Measurements from ENCODE around the gene S100B.

GRCh38 chr21:46570631-46571030 lies 34.3 kb downstream of the S100B start:
- TF ChIP-seq, protein P1, sequence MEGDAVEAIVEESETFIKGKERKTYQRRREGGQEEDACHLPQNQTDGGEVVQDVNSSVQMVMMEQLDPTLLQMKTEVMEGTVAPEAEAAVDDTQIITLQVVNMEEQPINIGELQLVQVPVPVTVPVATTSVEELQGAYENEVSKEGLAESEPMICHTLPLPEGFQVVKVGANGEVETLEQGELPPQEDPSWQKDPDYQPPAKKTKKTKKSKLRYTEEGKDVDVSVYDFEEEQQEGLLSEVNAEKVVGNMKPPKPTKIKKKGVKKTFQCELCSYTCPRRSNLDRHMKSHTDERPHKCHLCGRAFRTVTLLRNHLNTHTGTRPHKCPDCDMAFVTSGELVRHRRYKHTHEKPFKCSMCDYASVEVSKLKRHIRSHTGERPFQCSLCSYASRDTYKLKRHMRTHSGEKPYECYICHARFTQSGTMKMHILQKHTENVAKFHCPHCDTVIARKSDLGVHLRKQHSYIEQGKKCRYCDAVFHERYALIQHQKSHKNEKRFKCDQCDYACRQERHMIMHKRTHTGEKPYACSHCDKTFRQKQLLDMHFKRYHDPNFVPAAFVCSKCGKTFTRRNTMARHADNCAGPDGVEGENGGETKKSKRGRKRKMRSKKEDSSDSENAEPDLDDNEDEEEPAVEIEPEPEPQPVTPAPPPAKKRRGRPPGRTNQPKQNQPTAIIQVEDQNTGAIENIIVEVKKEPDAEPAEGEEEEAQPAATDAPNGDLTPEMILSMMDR (IDR thresholded peaks at IDR 0.05), result no peak
- TF ChIP-seq POLR2A (IDR thresholded peaks at IDR 0.05), result no peak
- no peak for TF ChIP-seq EP300 (IDR thresholded peaks at IDR 0.05)

All from stomach (tissue), 4 donors.